Keratinocyte (primary cell): Measurements from ENCODE around the gene KLRG1. TPM values are rescaled to one million over a fixed set of nuclear protein-coding genes. Genes with fewer than 3 reads are reported as not detected.

Experiments used
- DNase-seq: peaks from one replicate; pipeline ENCODE4 v3.0.0-alpha.2; 2011; ENCODE audit warnings: low read depth, missing footprints, low spot score
- FAIRE-seq: peaks from 2 replicates; lab custom pipeline; 2011; peaks lifted over from hg19 to GRCh38; lab: Jason Lieb, UNC
- H2AFZ ChIP-seq: 2 replicates; pipeline ENCODE4 v1.6.0; 2012; ENCODE audit warnings: low read length, control low read depth, inconsistent platforms; ENCODE audit not compliant: control insufficient read depth
- H3K27ac ChIP-seq: 2 replicates; pipeline ENCODE4 v1.5.1; 2011; ENCODE audit warnings: low read length; ENCODE audit not compliant: control insufficient read depth, insufficient read depth
- H3K27me3 ChIP-seq: 3 replicates; pipeline ENCODE4 v1.6.0; 2011; ENCODE audit warnings: low read length; ENCODE audit not compliant: control insufficient read depth, insufficient read depth; ENCODE audit errors: extremely low read depth
- H3K36me3 ChIP-seq, 2 experiments: 2 replicates in 1 of 2; 3 replicates in 1 of 2; pipeline ENCODE4 v1.5.1; 2011; ENCODE audit warnings: low read length in 2 of 2, mild to moderate bottlenecking in 1 of 2; ENCODE audit not compliant: control insufficient read depth in 2 of 2, insufficient read depth in 2 of 2; ENCODE audit errors: extremely low read depth in 1 of 2
- H3K4me1 ChIP-seq: 3 replicates; pipeline ENCODE4 v1.5.1; 2011; ENCODE audit warnings: low read length; ENCODE audit not compliant: control insufficient read depth, insufficient read depth; ENCODE audit errors: extremely low read depth
- H3K4me2 ChIP-seq: 3 replicates; pipeline ENCODE4 v1.6.0; 2011; ENCODE audit warnings: low read depth, low read length; ENCODE audit not compliant: control insufficient read depth, insufficient read depth; ENCODE audit errors: extremely low read depth
- H3K4me3 ChIP-seq, 3 experiments: fragments of 200-600 bp in 1 of 3; sonication (generic) in 1 of 3; 2 replicates in 2 of 3; 3 replicates in 1 of 3; pipeline ENCODE4 v1.5.1; 2011 to 2016; ENCODE audit warnings: low read length in 3 of 3, mild to moderate bottlenecking in 3 of 3, control low read depth in 2 of 3, inconsistent platforms in 1 of 3, low read depth in 1 of 3, mixed read lengths in 1 of 3, mixed run types in 1 of 3, moderate library complexity in 1 of 3; ENCODE audit not compliant: control insufficient read depth in 2 of 3, insufficient read depth in 2 of 3; ENCODE audit errors: extremely low read depth in 1 of 3
- H3K79me2 ChIP-seq: 2 replicates; pipeline ENCODE4 v1.6.0; 2012; ENCODE audit warnings: low read length; ENCODE audit not compliant: control insufficient read depth, insufficient read depth
- H3K9ac ChIP-seq: 3 replicates; pipeline ENCODE4 v1.6.0; 2011; ENCODE audit warnings: low read length; ENCODE audit not compliant: control insufficient read depth, insufficient read depth; ENCODE audit errors: extremely low read depth
- H3K9me1 ChIP-seq: 3 replicates; pipeline ENCODE4 v1.6.0; 2011; ENCODE audit warnings: low read length; ENCODE audit not compliant: control insufficient read depth, insufficient read depth; ENCODE audit errors: extremely low read depth
- H3K9me3 ChIP-seq: 2 replicates; pipeline ENCODE4 v1.5.1; 2012; ENCODE audit warnings: low read depth, low read length; ENCODE audit not compliant: control insufficient read depth
- H4K20me1 ChIP-seq: 3 replicates; pipeline ENCODE4 v1.6.0; 2011; ENCODE audit warnings: low read length; ENCODE audit not compliant: control insufficient read depth, insufficient read depth; ENCODE audit errors: extremely low read depth
- EZH2 ChIP-seq: IDR thresholded peaks from one replicate; pipeline ENCODE4 v1.6.1; 2012; ENCODE audit warnings: inconsistent platforms, mild to moderate bottlenecking, low read length, moderate library complexity
- dilution Hi-C: fragments of 300-500 bp; cut with MboI; formaldehyde crosslinking; loops from one replicate; pipeline ENCODE4 v1.7.0; 2020; ENCODE audit warnings: low sequenced_read_pairs; ENCODE audit not compliant: extremely low pct_ligation_motif_present
- polyA plus RNA-seq, 5 experiments: library from polyadenylated mRNA; depleted of rRNA in 3 of 5; stranded (reverse) in 3 of 5; stranded (forward) in 1 of 5; unstranded in 1 of 5; fragments of >200 nt; gene quantifications; 1 replicate in 1 of 5; 2 replicates in 3 of 5; 3 replicates in 1 of 5; pipeline versions ENCODE4 v1.2.1 to v1.2.3, GENCODE V29; 2011 to 2012; ENCODE audit warnings: missing spikeins in 2 of 5, low read depth in 1 of 5, low replicate concordance in 1 of 5
- TF ChIP-seq, protein P1 (sequence below), 3 experiments: IDR thresholded peaks in 1 of 3; conservative IDR thresholded peaks in 1 of 3; optimal IDR thresholded peaks in 1 of 3; 2 replicates in 2 of 3; 3 replicates in 1 of 3; pipeline versions ENCODE3 to v1.5.1; 2011; ENCODE audit warnings: low read length in 3 of 3, mild to moderate bottlenecking in 3 of 3, moderate library complexity in 2 of 3, control low read depth in 1 of 3, inconsistent platforms in 1 of 3; ENCODE audit not compliant: insufficient read depth in 2 of 3; ENCODE audit errors: extremely low read depth in 1 of 3

KLRG1 gene
- polyA plus RNA-seq, 1 donor (not counting 4 experiments of a cell fraction or from before 2014, with no cell fraction given) = 0.39 TPM

GRCh38 chr12:9002335-9002734 lies 13.0 kb downstream of the KLRG1 start:
- Histone ChIP-seq H3K9me1 (no peaks in the 10 kb centered on the region), H2AFZ (no peak overlapping the region), H4K20me1 (no peaks in the 10 kb centered on the region), H3K4me2 (no peak overlapping the region), H3K4me3 (no peak overlapping the region), H3K9ac (no peak overlapping the region), H3K36me3 (no peaks in the 10 kb centered on the region), H3K27ac (no peak overlapping the region), H3K79me2 (no peaks in the 10 kb centered on the region), H3K4me1 (no peaks in the 10 kb centered on the region), H3K9me3 (no peaks in the 10 kb centered on the region), H3K27me3 (no peaks in the 10 kb centered on the region)
- FAIRE-seq = no peak
- no peak for DNase-seq
- TF ChIP-seq EZH2 = no peak
- TF ChIP-seq, protein P1, sequence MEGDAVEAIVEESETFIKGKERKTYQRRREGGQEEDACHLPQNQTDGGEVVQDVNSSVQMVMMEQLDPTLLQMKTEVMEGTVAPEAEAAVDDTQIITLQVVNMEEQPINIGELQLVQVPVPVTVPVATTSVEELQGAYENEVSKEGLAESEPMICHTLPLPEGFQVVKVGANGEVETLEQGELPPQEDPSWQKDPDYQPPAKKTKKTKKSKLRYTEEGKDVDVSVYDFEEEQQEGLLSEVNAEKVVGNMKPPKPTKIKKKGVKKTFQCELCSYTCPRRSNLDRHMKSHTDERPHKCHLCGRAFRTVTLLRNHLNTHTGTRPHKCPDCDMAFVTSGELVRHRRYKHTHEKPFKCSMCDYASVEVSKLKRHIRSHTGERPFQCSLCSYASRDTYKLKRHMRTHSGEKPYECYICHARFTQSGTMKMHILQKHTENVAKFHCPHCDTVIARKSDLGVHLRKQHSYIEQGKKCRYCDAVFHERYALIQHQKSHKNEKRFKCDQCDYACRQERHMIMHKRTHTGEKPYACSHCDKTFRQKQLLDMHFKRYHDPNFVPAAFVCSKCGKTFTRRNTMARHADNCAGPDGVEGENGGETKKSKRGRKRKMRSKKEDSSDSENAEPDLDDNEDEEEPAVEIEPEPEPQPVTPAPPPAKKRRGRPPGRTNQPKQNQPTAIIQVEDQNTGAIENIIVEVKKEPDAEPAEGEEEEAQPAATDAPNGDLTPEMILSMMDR (optimal IDR thresholded peaks at IDR 0.05 in 1 of 3, IDR thresholded peaks at IDR 0.05 in 1 of 3, conservative IDR thresholded peaks at IDR 0.05 in 1 of 3; ENCODE audit: extremely low read depth in 1 of 3, insufficient read depth in 2 of 3, low read length in 3 of 3) = no peak
- dilution Hi-C loops = no loop called here

GRCh38 chr12:9022592-9022991 lies 33.2 kb downstream of the KLRG1 start:
- no peak for FAIRE-seq
- H4K20me1 ChIP-seq = no peaks in the 10 kb centered on the region
- dilution Hi-C loops = no loop called here

More at GRCh38 chr12:9022592-9022991, 33.2 kb downstream of the KLRG1 start:
- Histone ChIP-seq H3K4me1 (no peaks in the 10 kb centered on the region), H3K79me2 (no peaks in the 10 kb centered on the region), H2AFZ (no peak overlapping the region), H3K27me3 (no peaks in the 10 kb centered on the region), H3K4me3 (no peak overlapping the region), H3K4me2 (no peak overlapping the region), H3K9me1 (no peaks in the 10 kb centered on the region), H3K27ac (no peak overlapping the region), H3K9me3 (no peaks in the 10 kb centered on the region), H3K9ac (no peak overlapping the region), H3K36me3 (no peaks in the 10 kb centered on the region)
- TF ChIP-seq, protein P1 (optimal IDR thresholded peaks at IDR 0.05 in 1 of 3, IDR thresholded peaks at IDR 0.05 in 1 of 3, conservative IDR thresholded peaks at IDR 0.05 in 1 of 3; ENCODE audit: extremely low read depth in 1 of 3, insufficient read depth in 2 of 3, low read length in 3 of 3) = no peak
- no peak for TF ChIP-seq EZH2
- no peak for DNase-seq
